ENCODE data around the gene SEMA3E.
"Not testable (repeated sequence)": the region's sequence is repeated elsewhere in the genome, so short reads cannot be mapped to it uniquely, and the experiment has no call there.

Gene SEMA3E

DNA sequence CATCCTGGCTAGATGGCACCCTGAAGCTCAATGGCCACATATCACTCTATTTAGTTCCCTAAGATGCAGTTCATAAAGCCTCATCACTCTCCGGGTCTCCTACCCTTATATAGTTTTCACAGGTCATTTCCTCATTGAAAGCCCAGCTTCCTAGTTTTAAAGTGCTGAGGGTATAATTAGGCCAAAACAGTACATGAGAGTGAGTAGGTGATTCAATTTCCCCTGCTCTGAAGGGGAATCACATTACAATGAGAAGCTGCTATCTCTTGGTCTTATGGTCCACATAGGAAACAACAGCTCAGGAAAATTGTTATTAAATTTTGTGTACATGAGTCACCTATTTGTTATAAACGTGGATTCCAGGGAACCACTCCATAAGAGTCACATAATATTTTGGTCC lies 162.0 kb downstream of the SEMA3E start:
- no peak for DNase-seq (ENCODE audit: low spot score)

DNA sequence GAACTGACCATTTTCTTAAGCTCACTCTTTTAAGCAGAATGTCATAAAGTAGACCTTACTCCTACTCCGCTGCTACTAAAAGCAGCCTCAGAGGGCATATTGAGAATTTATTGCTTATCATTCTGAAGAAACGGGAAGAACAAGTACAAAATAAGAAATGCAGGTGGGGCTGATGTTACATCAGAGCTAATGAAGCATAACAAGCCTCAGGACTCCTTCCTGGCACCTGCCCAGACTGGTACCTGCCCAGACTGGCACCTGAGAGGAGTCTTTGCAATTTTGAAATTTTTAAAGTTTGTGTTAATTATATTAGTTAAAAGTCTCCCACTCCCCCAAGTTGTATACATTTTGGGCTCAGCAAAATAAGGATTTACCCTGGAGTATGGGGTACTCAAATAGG lies 162.4 kb downstream of the SEMA3E start:
- no peak for DNase-seq (ENCODE audit: low spot score)

DNA sequence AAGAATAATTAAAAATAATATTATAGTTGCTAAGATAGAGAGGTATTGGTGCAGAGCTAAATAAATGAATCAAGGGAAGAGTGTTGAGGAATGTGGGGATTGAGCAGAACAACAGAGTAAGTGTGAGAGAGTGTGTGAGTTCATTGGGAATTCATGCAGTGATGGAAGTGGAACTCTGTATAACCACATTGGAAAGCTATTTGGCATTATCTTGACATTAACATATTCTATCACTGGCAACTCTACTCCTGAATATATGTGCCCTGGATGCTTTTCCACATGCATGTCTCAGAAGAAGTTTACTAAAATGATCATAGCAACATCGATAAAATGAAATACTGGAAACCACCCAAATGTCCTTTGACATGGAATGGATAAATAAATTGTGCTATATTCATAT lies 164.1 kb downstream of the SEMA3E start:
- DNase-seq (ENCODE audit: low spot score), result no peak

DNA sequence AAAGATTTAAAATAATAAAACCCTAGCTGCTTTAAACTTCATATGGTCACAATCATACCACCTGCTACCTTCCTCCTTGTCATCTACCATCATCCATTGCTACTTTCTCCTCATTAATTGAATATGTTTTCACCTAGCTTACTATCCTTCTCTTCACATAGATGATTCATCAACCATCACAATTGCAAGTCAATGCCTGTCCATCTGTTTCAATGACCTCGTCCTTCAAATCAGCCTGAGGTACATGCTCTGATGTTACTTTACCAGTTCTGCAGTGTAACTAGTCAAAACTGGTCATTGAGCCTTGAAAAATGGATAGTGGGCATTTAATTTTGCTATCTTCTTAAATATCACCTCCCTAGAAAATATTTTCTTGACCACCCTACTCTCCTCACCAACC lies 164.7 kb downstream of the SEMA3E start:
- DNase-seq (ENCODE audit: low spot score), result no peak

DNA sequence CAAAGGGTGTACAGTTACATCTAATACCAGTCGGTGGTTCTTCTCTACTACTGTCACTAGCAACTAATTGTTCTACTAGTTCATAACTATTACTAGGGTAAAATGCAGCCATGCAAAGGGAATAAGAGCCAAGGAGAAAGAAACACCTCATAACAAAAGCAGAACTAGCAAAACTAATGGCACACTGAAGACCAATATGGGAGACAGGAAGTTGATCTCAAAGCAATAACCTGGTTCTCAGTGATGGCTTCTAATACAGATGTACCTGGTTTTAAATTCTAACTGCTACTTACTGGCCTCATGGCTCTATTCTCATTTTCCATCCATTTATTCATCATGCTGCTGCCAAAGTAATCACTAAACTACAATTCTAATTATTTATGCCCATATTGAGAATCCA lies 170.3 kb downstream of the SEMA3E start:
- DNase-seq (ENCODE audit: low spot score), result no peak

DNA sequence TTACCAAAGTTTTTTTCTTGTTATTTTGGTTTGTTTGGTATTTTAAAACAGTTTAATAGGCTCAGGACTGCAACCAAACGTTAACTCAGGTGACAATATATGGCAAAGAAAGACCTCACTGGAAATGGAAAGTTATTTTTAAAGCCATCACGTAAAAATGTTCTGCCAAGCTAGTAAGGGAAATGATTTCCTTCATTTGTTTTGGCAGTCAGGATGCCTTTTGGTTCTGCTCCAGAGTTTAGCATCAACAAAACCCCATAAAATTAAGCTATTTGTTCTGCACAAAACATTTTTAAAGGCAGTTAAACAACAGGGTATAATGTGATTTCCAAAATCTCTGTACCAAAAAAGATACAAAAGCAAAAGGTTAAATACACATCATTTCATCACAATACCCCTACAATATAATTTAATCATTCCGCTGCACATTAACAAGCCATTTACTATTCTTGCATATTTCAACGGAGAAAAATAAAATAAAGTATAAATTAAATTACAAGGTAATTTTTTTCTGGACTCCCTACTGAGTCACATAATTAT lies 172.4 kb downstream of the SEMA3E start:
- DNase-seq (ENCODE audit: low spot score), result no peak

DNA sequence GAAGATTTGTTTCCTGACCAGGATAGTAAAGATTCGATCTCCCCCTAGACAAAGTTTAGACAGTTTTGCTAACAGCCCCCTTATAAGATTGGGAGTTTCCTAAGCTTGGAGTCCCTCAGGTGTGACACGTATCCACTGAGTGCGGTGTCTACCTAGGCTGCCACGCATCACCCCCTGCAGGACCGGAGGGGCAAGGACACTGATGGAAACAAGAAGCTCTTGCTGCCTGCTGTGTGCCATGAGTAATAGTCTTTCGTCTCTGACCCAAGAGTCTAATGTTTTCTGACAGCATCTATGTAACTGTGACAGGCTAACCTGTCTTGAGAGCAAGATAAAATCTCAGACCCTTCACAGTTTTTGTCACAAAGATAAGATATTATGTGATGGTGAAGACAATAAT lies 173.5 kb downstream of the SEMA3E start:
- DNase-seq (ENCODE audit: low spot score), result no peak

DNA sequence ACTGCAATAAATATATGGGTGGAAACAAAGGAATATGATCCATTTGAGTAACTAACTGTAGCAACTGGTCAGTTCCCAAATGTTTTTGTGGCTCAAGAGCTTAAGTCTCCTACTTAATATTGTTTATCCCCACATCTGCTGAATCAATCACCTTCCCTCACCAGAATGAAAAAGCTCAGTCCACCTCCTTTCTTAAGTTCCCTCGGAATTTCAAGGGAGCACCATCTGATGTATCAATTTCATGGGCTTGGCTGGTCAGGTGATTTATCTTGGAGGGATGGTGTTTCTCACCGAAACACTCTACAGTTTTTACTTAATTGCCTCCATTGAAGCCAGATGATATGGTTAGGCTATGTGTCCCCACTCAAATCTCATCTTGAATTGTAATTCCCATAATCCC lies 176.6 kb downstream of the SEMA3E start:
- no peak for DNase-seq (ENCODE audit: low spot score)

DNA sequence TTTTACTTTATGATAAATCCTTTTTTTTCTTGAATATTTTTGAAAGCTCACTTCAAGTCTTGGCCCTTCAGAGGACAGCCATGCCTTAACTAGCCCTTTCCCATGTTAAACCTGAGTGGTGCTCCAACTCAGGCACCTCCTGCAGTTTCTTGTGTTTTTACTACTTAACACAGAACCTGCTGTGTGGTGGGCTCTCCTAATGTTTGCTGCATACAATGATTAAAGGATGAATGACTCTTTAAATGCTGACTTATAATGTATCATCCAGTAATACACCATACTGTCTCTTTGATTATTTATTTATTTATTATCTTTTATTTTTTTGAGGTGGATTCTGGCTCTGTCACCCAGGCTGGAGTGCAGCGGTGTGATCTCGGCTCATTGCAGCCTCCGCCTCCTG lies 179.4 kb downstream of the SEMA3E start:
- no peak for DNase-seq (ENCODE audit: low spot score)

DNA sequence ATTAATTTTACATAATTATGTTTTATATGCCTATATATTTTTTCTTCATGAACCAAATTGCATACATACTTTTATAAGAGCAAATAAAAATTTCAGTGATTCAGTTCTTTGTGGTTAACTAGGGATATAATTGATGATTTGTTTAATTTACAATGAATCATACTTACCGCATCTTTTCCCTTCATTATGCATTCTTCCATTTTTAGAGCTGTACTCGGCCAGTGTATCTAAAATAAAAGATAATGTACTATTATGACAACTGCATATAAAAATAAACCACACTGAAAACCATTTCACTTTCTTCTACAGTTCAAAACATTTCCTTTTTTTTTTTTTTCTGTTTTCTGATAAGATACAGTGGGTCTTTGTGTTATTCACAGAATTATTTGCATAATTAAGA lies 179.9 kb downstream of the SEMA3E start:
- DNase-seq (ENCODE audit: low spot score), result no peak

DNA sequence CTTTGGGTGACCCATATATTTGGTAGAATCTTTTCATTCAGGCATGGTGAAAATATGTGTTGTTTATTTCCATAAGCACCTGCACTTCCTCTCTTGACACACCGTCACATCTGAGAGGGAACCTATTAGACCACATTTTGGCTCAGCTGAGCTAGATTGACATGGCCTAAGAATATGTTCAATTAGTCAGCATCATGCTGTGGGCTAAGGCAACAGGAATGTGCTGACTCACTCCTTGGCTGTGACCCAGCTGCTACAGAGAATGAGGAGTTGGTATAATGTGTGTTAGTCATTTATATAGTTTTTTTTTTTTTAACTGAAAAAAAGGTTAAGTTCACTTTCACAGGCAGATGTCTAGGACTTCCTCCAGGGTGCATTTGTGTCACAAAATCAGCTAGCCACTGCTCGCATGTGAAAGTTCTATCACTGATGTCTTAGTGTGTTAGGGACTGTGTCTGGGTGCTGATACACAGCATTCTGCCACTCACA lies 180.6 kb downstream of the SEMA3E start:
- peak; percentile 71 for DNase-seq (ENCODE audit: low spot score)

DNA sequence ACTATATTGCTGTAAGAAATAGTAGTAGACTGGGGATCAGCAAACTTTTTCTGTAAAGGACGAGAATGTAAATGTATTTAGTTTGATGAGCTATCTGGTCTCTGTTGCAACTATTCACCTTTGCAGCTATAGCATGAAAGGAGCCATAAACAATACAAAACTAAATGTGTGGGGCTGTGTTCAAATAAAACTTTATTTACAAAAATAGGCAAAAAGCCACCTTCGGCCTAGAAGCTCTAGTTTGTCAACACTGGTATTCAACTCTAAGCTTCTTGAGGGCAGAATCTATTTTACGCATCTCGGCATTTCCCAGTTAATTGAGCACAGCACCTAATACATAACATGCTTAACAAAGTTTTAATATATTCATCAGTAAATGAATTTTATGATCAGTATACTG lies 181.4 kb downstream of the SEMA3E start:
- DNase-seq (ENCODE audit: low spot score), result no peak

DNA sequence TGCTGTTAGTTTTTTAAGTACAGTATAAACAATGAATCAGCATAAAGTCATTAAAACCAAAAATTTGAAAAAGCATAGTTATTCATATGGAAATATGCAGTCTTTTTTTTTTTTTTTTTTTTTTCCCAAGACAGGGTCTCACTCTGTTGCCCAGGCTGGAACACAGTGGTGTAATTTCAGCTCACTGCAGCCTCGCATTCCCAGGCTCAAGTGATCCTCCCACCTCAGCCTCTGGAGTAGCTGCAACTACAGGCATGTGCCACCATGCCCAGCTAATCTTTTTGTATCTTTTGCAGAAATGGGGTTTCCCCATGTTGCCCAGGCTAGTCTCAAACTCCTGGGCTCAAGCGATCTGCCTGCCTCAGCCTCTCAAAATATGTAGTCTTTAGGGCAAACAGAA lies 182.0 kb downstream of the SEMA3E start:
- DNase-seq (ENCODE audit: low spot score), result no peak

DNA sequence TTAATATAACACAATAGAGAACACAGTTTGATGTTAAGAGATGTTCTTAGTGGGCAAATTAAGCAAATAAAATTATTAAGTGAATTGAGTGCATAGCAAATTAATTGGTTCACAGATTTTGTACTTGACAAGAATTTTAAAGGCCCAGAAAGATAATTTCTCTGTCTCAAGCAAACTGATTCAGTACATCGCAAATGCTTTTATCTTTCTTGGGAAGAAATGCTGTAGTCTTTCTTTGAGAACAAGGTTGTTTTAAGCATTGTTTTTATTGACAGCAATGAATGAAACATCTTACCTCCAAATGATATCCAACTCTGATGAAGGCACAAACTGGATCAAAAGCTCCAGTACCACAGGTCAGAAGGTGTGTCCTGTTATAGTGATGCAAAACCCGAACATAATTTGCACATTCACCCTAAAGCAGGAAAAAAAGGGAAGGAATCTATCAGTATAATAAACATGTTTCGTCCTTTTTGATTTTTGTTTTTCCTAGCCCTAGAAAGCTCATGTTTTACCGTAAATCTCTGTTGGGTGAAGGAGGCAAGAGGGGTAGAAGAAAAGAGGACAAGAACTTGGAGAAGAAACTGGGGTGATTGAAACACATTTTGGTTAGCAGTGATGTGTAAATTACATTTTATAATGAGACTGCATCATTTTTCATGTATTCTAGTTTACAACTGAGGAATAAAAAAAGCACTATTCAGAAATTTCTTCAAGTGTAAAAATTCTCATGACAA lies 182.6 kb downstream of the SEMA3E start:
- no peak for DNase-seq (ENCODE audit: low spot score)

DNA sequence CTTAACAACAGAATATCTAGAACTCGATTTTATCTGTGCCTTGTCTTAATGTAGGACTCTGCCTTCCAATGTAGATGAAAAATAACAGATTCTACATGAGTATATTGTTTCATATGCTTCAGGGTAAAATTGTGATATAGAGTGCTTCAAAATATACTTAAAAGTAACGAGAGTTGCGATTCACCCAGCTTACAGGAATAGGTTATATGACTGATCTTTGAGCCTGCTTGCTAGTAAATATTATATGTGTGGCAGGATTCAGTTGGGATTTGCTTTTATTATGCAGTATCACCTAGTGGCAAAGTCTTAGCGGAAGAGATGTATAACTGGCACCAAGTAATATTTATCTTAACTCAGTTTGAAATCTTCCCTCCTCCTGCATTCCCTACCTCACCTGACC lies 183.3 kb downstream of the SEMA3E start:
- no peak for DNase-seq (ENCODE audit: low spot score)

DNA sequence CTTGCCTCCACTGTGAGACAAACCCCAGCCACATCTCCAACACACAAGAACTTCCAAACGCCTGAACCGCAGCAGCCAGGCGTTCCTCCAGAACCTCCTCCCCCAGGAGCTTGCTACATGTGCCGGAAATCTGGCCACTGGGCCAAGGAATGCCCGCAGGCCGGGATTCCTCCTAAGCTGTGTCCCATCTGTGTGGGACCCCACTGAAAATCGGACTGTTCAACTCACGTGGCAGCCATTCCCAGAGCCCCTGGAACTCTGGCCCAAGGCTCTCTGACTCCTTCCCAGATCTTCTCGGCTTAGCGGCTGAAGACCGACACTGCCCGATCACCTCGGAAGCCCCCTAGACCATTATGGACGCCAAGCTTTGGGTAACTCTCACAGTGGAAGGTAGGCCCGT lies 187.1 kb downstream of the SEMA3E start:
- not testable (repeated sequence) for DNase-seq (ENCODE audit: low spot score)

DNA sequence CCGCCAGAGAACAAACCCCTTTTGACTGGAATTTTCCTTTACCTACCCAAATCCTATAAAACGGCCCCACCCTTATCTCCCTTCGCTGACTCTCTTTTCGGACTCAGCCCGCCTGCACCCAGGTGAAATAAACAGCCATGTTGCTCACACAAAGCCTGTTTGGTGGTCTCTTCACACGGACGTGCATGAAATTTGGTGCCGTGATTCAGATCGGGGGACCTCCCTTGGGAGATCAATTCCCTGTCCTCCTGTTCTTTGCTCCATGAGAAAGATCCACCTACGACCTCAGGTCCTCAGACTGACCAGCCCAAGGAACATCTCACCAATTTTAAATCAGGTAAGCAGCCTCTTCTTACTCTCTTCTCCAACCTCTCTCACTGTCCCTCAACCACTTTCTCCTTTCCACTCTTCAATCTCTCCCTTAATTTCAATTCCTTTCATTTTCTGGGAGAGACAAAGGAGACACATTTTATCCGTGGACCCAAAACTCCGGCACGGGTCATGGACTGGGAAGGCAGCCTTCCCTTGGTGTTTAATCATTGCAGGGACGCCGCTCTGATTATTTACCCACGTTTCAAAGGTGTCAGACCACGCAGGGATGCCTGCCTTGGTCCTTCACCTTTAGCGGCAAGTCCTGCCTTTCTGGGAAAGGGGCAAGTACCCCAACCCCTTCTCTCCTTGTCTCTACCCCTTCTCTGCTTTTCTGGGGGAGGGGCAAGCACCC lies 188.8 kb downstream of the SEMA3E start:
- not testable (repeated sequence) for DNase-seq (ENCODE audit: low spot score)

DNA sequence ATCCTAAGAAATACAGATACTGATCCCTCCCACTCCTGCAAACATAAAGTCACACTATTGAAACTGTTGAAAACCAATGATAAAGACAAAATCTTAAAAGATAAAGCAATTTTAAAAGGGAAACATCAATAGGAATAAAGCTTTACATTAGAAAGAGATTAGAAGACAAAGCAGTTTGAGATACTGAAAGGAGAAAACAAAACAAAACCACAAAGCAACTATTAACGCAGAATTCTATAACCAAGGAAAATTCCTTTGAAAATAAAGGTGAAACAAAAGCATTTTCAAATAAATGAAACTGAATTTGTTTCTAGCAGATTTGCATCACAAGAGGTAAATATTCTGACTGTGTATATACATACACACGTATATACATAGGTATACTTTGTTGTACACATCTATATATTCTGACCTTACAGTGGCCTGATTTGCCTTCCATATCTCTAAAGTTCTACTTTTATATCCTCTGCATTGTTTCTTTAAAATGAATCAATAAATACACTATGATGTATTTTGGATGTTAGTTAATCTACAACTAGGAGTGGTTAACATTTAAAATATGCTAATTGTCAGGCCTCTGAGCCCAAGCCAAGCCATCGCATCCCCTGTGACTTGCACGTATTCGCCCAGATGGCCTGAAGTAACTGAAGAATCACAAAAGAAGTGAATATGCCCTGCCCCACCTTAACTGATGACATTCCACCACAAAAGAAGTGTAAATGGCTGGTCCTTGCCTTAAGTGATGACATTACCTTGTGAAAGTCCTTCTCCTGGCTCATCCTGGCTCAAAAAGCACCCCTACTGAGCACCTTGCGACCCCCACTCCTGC lies 189.6 kb downstream of the SEMA3E start:
- not testable (repeated sequence) for DNase-seq (ENCODE audit: low spot score)

DNA sequence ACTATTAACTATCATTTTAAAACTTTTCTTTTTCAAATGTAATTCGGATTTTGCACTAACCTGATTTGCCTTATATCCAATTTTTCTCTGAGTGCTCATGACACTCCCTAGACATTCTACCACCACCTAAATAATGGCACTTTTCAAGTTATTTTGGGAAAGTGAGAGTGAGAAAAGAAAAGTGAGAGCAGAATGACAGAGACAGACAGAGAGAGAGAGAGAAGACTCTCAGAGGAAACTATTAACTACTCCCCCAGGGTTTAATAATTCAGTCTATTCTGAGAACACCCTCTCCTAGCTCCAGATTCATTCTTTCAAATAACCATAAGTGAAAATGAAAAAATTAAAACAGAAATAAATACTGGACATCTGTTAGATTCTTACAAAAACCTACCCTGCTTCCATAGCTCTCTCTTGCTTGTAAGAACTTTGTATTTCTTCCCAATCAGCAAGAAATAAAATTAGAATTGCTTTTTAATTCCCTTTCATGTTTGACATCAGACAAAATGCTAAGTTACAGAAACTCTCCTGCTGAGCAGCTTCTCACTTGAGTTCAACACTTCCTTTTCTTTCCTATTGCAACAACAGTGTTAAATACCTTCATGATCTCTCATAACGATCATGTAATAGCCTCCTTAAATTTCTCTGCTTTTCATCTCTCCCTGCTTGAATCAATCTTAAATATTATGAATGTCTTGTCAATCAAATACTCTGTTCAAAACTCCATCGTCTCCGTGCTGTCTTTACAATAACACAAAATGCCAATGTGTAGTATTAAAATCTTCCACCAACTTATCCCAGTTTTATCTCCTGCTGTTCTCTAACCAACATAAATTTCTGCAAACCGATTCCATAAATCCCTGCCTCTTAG lies 191.7 kb downstream of the SEMA3E start:
- no peak for DNase-seq (ENCODE audit: low spot score)

DNA sequence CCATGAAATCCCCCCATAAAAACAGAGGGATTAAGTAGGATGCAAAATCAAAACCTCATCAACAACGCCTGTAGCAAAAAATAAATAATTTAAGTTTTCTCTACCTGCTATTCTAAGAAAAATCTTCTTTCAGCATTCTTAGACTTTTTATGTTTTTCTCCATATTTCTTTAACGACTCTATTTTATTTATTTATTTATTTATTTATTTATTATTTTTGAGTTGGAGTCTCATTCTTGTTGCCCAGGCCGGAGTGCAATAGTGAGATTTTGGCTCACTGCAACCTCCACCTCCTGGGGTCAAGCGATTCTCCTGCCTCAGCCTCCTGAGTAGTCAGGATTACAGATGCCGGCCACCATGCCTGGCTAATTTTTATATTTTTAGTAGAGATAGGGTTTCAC lies 192.5 kb downstream of the SEMA3E start:
- no peak for DNase-seq (ENCODE audit: low spot score)

DNA sequence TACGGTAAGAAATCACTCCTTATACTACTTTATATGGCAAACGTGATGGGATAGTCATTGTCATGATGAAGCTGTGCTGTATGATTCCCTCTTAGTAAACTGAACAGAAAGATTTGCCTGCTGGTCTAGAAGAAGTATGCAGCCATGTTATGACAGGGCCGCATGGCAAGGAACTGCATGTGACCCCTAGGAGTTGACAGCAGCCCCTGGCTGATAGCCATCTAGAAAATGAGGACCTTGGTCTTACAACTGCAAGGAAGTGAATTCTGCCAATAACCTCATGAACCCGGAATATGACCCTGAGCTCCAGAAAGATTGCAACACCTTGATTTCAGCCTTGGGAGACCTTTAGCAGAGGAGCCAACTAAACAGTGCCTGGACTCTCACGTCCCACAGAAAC lies 193.3 kb downstream of the SEMA3E start:
- no peak for DNase-seq (ENCODE audit: low spot score)

DNA sequence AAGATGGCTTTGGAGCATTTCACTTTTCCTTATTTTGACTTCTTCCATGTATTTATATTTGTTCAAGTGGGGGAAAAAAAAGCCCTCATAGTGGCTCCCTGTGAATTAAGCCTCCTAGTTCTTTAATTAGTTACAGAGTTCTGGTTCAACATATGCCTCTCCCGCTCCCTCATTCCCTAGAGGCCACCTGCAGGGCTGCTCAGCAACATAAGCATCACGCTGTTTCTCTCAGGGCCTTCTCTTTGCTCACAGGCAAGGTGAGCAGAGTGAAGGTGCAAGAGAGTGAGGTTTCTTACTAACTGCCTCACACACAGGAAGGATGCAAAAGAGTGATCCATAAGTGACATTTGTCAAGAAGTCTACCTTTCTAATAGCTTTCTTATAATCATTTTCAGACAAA lies 196.7 kb downstream of the SEMA3E start:
- DNase-seq (ENCODE audit: low spot score), result no peak
